Nucleus accumbens (tissue), 56 donors: ENCODE measurements around the gene PDK3.
A peak's percentile ranks its signal among the peaks of the same experiment; 100 is the strongest.

Experiments used
- DNase-seq, 56 donors: peaks; one replicate each; lab custom pipeline; 2025; lab: John Stamatoyannopoulos, UW

The PDK3 gene

GRCh38 chrX:24464836-24465531 is at the start of gene PDK3:
PDK3 (plus strand) TSS chrX:24465286; CDS start chrX:24465456, 170 bp downstream.
- DNase-seq = peak; percentile 2 to 91 (median 78)

DNA sequence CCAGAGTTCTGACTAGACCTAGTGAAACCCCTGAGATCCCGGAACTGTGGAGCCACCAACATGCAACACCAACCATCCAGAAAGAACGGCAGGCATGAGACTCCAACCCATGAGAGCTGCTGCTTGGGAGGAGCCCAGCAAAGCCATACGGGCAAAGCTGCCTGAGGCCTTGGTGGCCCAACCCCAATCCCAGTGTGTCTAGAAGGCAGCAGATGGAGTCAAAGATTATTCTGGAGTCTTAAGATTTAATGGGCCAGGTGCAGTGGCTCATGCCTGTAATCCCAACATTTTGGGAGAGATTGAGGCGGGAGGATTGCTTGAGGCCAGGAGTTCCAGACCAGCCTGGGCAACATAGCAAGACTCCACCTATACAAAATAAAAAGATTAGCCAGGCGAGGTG is 49.2 kb upstream of the PDK3 start:
- DNase-seq = no peak

DNA sequence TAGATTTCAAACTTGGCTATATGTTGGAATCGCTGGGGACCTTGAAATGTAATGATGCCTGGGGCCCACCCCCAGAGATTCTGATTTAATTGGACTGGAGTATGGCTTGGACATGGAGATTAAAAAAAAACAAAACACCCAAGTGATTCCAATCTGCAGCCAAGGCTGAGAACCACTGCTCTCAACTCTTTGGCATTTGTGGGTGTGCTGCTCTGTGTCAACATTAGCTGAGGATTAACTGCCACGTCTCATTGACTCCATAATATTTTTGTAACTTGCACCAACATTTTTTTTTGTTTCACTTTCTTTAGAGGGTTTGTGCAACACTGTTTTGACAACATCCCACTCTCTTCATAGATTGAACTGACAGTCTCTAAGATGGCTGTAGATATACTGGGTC is 41.1 kb upstream of the PDK3 start:
- DNase-seq = no peak

GRCh38 chrX:24424948-24425347 is 40.1 kb upstream of the PDK3 start:
- DNase-seq = peak in 12 of 56 donors; percentile 0 to 11 (median 2)

DNA sequence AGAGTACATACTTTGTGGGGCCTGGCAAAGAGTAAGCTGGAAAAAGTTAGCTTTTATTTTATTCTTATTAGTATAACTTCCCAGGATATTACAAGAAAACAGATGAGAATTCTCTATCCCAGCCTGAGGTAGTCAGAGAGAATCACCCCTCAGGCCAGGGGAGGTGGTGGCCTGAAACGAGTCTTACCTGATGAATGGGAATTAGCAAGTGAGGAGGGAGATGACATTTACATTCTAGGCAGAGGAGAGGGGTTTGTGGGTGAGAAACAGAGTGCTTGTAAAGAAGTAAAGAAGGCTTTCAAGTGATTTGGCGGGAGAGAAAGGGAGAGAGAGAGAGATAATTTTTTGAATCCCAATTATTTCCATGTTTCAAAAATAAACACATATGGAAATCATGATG is 39.3 kb upstream of the PDK3 start:
- no peak for DNase-seq

- peak in 3 of 56 donors; percentile 0 for DNase-seq
Measured at GRCh38 chrX:24426340-24426913, 38.7 kb upstream of the PDK3 start.

DNA sequence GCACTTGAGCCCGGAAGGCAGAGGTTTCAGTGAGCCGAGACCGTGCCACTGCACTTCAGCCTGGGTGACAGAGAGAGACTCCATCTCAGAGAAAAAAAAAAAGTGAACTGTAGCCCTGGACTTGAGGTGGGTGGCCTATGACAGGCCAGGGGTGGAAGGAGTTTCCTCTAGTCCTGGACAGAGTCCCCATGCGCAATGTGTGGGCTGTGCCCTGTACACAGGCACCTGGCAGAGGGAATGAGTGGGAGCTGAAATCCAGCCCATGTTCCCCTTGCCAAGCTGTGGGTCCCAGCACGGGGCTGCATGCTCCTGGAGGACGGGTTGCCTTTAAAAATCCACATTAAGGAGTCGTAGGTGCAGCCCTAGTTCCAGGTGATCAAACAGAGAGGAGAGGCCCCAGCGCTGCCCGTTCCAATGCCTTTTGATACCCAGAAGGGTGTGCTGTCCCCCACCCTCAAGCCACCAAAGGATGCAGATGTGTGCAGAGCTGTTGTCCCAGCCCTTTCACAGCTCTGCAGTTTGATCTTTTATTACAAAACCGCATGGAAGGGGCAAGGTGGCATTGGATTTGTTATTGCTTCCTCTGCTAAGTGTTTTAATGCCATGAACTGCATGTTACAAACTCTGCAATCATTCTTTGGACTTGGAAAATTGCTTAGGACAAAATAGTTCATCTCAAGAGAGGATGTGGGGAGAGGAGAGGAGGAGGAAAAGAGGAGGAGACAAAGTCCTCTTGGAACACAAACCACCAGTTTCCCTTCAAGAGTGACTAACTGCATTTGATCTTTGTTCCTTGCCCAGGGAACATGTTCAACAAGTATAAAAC is 38.0 kb upstream of the PDK3 start:
- DNase-seq = no peak

GRCh38 chrX:24427747-24428019 is 37.4 kb upstream of the PDK3 start:
- no peak for DNase-seq

GRCh38 chrX:24428516-24428915 is 36.6 kb upstream of the PDK3 start:
- no peak for DNase-seq

DNA sequence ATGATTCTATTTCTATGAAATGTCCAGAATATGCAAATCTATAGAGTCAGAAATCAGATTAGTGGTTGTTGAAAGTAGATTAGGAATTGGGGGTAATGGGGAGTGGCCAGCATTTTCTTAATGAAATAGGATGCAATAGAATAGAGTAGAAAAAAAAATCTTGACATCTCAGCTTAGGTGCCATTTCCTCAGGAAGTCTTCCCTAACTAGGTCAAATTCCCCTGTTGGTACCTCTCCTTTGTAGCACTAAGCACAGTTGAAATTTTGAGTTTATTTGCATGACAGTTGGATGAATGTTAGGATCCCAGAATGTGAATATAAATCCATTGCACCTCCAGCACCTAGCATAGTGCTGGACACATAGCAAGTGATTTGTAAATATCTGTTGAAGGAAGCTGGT is 30.0 kb upstream of the PDK3 start:
- DNase-seq = no peak

DNA sequence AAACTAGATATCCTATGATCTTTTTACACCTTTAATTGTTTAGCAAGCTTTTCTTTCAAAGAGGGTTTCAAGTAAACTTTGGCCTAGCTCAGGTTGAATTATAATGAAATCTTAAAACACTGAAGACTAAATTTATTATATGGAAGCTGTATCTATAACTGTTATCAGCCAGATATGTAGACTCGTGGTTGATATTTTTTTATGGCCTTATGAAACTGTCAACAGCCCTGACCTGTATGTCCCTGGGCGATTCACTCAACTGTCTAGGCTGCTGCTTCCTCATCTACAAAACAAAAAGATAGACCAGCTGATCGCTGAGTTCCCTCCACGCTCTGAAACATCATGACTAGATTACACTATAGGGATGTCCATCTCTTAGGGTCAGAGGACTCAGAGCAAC is 21.2 kb upstream of the PDK3 start:
- no peak for DNase-seq

DNA sequence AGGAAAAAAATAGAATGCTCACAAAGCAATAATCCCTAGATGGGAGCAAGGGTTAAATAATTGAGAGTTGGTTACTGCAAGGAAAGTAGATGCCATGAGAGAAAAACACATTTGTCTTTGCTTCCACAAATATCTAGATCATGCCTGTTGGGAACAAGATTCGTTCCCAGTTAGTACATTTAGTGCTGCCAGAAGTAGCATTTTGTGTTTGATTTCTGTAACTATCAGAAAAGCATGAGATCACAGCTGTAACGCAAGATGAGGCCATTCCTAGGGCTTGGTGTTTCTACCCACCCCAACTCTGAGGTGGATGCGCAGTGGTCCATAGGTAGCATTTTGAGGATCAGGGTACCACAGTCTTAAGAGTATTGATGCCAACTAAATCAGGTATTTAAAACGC is 20.4 kb upstream of the PDK3 start:
- no peak for DNase-seq

- no peak for DNase-seq
Measured at GRCh38 chrX:24448762-24449250, 16.3 kb upstream of the PDK3 start.

DNA sequence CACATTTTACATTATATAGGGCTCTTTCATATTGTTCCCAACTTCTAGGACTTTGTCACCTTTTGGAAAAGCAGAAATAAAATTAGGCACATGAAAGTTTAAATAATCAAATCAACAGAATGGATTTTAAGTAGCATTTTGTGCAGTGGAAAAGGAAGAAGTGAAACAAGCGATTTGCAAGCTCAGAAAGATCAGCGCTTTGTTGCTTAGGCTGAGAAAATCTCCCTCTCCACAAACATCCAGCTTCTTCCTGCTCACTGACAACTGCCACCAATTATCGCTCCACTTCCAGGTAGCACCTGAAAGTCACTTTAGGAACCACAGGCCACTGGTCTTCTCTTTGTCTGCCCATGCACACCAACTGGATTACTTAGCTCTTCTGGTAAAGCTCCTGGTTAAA is 2.0 kb upstream of the PDK3 start:
- DNase-seq = no peak

DNA sequence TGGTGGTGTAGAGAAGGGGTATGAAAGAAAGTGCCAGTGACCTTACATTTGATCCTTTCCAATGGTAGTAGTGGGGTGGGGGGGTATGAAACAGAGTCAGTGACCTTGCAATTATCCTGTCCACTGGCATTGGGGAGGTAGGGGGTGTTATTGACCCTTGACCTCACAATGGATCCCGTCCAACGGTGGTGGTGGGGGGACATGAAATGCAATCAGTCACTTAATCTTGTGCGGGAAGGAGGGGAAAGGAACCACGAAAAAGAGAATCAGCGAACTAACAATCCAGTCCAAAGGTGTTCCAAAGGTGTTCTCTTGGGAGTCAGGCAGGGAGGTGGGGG is 619 bp upstream of the PDK3 start:
- DNase-seq = no peak

DNA sequence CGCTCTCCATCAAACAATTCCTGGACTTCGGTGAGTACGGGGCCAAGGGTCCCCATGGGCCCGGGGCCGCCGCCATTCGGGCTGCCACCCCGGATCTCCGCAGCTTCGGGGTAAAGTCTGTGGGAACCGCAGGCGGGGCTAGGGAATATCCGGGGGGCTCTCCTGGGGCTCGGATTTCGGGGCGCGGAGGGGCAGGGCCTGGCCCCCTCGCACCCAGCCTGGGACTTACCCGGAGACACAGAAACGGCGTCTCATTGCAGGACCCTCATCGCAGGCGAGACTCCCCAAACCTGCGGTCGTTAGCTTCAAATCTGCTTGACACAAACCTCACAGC is 413 bp downstream of the PDK3 start:
- peak in 1 of 56 donors; percentile 33 for DNase-seq

- peak in 1 of 56 donors; percentile 0 for DNase-seq
Measured at GRCh38 chrX:24466025-24466424, 939 bp downstream of the PDK3 start.

- no peak for DNase-seq
Measured at GRCh38 chrX:24468245-24468644, 3.2 kb downstream of the PDK3 start.

DNA sequence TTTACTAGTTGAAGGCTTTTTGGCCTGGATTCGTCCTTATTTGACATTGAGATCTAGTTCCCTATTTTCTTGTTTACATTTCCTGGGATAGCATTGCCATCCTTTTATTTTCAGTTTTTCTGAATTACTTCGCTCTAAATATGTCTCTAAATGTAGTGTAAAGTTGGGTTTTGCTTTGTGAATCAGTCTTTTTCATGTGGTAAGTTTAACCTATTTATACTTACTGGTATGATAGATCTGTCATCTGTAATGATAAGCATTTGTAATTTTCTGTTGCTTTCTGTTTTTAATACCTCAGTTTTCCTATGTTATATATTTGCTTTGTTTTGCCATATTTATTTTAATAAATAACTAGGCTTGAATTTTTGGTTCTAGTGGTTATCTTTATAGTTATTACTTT is 6.7 kb downstream of the PDK3 start:
- DNase-seq = no peak

DNA sequence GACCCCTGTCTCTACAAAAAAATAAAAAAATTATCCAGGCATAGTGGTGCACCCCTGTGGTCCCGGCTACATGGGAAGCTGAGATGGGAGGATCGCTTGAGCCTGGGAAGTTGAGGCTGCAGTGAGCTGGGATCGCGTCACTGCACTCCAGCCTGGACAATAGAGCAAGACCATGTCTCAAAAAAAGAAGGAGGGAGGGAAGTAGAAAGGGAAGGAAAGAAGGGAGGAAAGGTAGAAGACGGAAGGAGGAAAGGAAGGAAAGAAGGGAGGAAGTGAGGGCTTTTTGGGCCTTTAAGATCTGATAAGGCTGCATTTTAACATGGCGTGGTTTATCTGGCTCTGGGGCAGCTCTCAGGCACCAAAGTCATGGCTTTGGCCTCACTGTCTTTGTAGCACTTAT is 10.4 kb downstream of the PDK3 start:
- no peak for DNase-seq

- DNase-seq = no peak
Measured at GRCh38 chrX:24478509-24478908, 13.4 kb downstream of the PDK3 start.

- peak in 6 of 56 donors; percentile 0 to 17 (median 4) for DNase-seq
Measured at GRCh38 chrX:24479924-24480323, 14.8 kb downstream of the PDK3 start.
